Activated effector memory CD4-positive, alpha-beta T cell treated with anti-CD3 and anti-CD28 coated beads, Interleukin-2, amount 50 U/mL, for 16 hours (primary cell): Measurements from ENCODE around the gene BCAS2.
"Not testable (repeated sequence)": the region's sequence is repeated elsewhere in the genome, so short reads cannot be mapped to it uniquely, and the experiment has no call there.

Experiments used
- DNase-seq: peaks from one replicate; pipeline ENCODE4 v3.0.0-alpha.2; 2020

Gene BCAS2

DNA sequence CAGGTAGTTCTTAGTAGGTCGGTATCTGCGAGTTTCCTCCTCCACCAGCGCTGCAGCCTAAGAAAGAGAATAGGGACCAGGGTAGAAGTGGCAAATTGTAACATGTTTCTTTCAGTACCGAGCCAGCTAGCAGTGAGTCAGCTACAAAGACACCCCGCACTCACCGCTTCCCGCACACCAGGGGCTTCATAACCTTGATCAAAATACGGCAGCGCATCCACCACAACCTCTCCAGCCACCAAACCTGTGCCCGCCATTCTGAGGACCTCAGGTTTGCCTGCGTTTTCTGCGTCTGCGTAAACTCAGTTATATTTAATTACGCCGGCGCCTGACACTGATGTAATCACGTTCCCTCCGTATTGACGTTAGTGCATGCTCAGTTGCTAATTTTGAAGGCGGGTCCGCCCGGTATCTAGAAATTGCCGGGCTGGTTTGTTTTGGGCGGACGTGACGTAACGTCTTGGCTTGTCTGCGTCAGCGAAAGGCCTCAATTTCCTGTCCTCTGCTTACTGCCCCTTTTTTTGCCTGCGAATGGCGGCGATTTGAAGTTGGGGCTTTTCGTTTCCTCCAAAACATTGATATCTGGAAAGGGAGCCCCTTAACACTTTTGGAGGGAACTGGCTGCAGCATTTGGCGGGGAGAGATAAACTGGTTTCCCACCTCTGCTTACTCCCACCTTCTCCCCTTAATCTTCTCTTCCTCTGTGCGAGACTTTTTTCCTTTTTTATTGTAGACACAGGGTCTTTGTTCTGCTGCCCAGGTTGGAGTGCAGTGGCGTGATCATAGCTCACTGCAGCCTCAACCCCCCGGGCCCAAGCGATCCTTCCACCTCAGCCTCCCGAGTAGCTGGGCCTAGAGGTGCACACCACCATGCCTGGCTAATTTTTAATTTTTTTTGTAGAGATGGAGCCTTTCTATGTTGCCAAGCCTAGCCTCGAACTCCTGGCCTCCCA, at the start of gene BCAS2:
BCAS2 (minus strand) TSS at position 281 of the 953 bp plus-strand sequence; CDS start at position 257, 24 bp downstream.
- peak; percentile 98 for DNase-seq

DNA sequence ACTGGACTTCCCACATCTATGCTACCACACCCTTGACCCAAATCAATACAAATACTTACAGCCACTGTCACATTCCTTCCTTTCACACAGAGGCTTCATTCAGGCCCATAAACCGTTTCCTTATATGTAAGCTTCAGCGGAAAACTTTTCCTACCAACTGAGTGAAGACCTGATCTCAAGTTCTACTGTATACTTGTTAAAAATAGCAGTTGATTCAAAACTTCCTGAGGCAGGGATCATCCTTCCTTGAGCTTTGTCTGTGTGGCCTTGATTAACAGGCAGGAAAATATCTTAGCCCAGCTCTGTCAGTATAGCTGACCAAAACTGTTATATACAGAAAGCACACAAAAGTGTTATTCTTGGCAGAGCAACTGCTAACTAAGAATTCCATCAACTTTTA, 45.7 kb upstream of the BCAS2 start:
- no peak for DNase-seq

DNA sequence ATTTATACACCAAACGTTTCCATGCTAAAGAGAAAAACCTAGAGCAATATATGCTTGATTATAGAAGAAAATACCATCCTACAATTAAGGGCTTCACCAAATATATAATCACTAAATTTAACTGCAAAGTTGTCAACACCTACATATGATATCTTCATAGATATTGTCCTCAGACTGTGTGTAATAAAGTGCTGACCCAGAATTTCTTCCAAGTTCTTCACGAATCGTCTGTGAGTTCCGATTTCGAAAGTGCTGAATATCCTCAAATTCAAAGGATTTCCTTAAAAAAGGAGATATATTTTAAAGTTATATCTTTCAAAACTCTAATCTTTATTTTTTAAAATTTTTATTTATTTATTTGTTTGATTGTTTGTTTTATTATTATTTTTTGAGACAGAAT, 41.9 kb upstream of the BCAS2 start:
- no peak for DNase-seq

DNA sequence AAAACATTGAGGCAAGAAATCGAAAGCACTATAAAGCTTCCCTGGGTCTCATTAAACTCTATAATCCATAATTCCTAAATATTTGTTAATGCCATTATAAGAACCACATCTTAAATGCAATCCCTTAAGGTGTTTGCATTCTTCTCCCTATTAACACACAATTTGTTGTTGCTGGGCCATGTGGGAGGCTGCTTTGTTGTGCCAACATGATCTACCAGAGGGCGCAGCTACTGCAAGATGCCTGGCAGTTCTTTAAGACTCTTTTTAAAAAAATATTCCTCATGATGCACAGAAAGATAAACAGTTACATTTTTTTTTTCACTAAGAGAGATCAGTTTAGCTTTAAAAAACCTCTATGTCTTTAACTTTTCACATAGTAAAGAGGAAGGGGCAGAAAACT, 39.0 kb upstream of the BCAS2 start:
- no peak for DNase-seq

DNA sequence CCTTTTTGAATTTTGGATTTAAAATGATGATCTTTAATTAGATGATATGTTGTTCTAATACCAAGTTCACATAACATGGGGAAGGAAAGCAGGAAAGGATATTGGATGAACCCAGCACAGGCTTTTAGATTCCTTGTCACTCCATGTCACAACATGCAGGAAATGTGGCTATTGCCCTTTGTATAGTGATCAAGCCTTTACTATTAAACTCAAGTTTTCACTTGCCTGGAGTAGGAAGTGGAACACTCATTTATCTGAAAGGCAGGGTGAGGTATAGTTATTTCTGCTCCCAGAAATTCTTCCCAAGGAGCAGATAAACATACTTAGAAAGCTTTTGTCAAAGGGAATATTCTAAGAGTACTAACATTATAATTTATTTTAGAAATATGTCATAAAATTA, 37.2 kb upstream of the BCAS2 start:
- no peak for DNase-seq

DNA sequence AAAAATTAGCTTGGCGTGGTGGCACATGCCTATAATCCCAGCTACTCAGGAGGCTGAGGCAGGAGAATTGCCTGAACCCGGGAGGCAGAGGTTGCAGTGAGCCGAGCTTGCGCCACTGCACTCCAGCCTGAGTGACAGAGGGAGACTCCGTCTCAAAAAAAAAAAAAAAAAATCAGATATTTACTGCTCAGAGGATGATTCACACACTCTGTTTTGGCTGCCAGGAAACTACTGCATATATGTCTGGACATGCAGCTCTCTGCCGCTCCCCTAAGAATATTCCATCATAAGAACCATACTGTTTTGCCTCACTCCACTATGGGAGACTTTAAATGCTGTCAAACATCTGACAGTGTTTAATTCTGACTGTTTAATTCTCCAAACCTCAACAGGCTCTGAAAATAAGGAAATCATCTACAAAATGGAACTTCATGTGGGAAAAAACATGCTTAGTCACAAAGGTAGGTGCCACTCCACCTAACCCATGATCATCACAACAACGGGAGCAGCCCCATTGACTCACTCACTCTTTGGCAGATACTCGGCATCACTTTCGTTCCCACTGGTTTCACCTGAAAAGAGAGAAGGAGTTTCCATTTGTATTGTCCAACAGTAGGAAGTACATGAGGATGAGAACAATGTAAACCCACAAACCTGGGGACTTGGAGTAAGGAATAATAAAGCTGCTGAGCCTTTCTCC, 29.3 kb upstream of the BCAS2 start:
- DNase-seq: no peak

DNA sequence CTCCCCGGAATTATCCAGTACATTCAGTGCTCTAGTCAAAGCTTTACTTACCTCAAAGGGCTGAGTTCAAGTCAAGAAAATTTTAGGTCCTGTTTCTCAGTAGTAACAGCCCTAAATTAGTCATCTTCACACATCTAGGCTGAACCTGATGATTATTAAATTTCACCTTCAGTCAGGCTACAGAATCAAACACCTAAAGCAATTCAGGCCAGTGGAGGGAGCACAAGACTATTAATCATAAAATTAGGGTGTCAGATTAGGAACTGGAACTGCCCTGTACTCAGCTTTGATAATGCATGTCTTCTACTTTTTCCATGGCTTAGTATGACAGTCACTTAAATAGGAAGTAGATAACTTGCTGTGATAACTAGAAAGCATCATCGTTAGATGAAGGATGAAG, 28.4 kb upstream of the BCAS2 start:
- no peak for DNase-seq

DNA sequence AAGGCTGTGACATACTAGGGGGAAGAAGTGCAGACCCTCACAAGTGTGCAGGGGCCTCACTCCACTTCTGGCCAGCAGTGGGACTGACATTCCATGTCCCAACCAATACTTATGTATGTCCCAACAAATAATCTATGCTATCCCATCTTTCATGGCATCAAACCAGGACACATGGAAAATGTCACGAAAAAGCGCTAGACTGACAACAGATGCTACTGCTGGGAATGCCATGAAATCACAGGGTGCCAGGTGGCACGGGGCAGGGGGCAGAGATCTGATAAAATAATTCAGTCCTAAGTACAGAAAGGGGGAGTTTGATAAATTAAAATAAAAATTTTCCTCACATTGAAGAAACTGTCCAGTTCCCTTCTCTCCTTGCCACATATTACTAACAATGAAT, 27.6 kb upstream of the BCAS2 start:
- no peak for DNase-seq

DNA sequence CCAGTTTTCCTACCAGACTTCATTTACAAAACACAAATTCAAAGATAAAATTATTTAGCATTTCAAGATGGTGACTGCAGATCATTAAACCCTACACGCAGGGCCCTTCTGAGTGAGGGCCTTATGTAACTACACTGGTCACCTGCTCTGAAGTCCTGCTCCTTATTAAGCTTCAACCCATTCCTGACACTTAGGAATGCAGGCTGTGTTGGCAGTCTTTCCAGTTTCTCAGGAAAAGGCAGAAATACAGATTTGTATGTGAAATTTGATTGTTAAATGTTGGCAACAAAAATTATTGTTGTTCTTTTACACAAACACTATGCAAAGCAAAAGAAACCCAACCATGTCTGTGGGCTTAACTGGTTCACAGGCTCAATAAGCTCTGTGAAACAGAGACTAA, 25.8 kb upstream of the BCAS2 start:
- no peak for DNase-seq

DNA sequence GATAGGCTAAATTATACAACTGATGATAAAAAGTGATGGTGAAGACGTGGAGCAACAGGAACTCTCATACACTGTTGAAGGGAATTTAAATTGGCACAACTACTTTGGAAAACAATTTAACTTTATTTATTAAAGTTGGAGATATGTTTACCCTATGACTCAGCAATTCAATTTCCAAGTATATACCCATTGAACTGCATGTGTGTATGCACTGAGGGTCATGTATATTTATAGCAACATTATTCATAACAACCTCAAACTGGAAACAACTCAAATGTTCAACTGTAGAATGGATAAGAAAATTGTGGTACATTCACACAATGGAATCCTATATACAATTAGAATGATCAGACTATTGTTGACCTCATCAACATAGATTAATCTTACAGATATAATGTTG, 16.5 kb upstream of the BCAS2 start:
- no peak for DNase-seq

DNA sequence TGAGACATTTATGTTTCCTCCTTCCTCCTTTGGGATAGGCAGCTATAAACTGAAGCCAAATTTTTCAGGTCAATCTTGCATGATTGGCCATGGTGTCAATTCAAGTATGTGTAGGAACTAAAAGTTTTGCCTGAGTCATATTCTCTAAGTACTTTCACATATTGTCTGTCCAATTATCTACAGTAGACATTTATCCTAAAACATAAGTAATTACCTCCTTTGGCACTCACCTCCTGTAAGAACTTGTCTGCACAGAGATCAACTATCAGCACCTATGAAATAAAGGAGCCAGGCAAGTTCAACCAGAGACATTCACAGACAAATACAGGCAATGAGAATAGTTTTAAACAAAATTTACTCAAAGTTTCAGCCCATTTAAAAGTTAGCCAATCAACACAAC, 14.2 kb upstream of the BCAS2 start:
- no peak for DNase-seq

DNA sequence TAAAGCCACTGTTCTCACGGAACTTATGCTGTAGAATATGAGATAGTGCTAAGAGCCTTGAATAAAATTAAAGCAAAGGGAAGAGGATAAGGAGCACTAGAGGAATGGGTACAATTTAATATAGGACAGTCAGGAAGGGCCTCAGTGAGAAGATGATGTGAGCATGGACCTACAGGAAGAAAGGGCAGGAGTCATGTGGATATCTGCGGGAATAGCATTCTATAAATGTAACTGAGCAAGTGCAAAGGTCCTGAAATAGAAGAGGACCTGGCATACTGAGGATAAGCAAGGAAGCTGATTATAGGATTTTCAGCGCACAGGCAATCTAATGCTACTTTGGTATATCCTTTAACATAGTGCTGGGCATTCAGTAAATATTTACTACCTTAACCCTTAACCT, 12.6 kb upstream of the BCAS2 start:
- DNase-seq: no peak

DNA sequence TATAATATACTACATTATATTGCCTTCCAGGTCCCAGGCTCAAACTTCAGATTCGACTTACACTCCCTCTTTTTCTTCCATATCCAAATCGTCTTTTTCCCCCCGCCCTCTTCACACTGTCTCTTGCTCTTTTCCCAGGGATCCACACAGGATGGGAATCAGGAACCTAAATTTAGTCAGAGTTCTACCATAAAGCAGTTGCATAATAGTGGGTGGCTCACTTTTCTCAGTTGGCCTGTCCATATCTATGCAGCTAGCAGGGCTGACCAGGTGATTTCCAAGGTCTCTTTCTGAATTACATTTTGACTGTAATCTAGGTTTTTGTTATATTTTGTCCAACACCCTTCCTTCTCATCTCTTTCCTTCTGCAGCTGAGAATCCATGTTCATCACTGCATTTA, 7.7 kb upstream of the BCAS2 start:
- no peak for DNase-seq

DNA sequence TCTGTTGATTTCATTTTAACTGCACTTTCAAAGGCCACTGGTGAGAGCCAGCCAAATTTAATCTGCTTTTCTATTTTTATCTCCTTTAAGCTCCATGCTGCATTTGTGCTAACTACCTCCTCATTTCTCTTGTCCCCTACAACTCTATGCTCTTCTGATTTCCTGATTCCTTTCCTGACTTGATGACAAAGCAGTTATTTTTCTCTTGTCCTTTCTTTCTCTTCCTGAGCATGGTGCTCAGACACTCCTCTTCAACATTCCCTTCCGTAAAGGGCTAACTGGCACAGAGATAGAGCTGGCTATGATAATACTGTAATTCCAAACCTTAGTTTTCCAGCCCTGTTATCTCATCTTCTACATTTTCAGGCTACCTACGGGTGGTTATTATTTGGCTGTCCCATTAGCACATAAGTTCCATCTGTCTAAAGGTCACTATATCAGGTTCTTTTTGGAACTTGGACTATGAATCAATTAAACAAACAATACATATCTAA, 6.8 kb upstream of the BCAS2 start:
- DNase-seq: no peak

DNA sequence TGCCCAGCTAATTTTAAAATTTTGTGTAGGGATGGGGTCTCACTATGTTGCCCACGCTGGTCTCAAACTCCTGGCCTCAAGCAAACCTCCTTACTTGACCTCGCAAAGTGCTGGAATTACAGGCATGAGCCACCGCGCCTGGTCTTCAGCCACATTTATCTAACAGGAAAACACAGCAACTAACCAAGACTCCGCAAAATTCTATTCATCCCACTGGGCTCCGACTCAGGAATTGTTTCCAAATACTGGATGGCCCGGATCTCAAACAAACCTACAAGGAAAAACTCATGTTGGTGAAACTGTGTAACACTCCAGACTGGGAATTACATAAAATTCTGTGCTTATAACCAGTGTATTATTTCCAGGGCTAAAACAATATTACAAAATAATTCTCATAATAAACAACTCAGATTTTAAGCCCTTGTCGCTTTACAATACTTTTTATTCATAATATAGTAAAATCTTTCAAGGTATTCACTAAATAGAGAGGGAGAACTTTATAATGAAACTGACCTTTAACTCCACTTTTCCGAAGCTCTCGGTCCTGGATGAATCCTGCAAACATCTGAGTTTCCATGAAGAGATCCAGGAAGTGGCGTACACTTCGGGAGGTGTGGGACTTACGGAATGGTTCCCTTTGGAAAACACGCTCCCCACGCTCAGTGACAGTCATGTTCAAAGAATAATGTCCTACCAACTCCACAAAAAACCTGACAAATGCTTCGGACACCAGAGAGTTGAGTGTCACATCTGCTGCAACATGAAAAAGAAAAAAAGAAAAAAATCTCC, 6.0 kb upstream of the BCAS2 start:
- no peak for DNase-seq

DNA sequence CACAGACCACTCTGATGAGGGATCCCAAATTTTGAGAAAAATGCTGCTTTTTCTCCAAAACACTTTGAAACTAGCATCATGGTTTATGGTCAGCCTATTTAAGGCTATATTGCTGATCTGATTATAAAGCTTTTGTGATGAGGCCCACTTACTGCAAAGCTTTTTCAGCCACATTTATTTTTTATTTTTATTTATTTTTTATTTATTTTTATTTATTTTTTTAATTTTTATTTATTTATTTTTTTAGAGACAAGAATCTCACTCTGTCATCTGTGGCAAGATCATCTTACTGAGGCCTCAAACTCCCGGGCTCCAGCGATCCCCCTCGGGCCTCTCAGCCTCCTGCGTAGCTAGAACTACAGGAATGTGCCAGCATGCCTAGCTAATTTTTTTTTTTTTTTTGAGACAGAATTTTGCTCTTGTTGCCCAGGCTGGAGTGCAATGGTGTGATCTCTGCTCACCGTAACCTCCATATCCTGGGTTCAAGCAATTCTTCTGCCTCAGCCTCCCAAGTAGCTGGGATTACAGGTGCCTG, 5.2 kb upstream of the BCAS2 start:
- no peak for DNase-seq

DNA sequence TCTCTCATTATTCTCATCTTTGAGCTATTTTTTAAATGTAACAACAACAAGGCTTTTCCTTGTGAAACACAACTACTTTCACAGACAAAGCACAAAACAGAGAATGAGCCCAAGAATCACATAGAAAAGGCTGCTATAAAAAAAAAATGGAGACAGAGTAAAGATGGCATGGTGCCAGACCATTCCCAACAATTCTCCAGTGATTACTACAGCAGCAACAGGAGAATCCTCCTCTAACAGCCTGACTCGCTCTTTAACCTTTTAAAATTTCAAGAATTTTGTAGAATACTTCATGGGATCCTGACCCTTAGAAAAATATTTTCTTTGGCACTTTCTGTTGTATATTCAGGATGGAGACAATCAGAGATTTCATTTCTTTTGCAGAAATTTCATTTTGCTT, 3.8 kb upstream of the BCAS2 start:
- no peak for DNase-seq

DNA sequence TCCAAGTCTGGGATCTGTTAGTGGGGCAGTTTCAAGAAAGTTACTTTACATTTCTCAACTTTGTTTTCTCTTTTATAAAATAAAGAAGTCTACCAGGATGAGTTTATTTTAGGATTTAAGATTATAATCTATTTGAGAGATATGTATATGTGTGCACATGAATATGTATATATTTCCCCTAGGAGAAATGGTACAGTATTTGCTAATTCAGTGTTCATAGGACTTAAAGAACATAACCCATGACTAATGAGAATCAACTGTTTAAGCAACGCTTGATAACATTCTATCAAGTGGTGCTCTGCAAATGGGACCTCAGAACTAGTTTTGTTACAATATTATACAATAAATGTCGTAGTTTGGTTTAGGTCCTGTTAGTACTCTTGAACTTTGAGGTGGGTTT, 7.0 kb downstream of the BCAS2 start:
- no peak for DNase-seq

DNA sequence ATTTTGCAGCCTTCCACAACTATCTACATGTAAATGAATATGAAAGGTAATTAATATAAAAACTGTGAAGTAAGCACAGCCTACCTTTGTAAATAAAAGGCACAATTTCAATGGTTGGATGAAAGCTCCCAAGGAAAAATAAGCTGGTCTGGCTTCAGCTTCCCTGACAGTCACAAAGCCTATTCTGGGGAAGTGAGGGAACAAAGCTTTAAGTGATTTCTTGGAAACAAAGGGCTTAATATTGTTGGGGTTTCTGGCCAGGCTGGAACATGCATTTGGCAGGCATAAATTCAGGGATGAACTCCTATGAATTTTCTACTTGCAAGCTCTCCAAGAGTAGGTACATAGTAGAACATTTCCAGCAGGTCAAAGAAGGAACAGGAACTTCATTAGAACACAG, 17.3 kb downstream of the BCAS2 start:
- DNase-seq: no peak

DNA sequence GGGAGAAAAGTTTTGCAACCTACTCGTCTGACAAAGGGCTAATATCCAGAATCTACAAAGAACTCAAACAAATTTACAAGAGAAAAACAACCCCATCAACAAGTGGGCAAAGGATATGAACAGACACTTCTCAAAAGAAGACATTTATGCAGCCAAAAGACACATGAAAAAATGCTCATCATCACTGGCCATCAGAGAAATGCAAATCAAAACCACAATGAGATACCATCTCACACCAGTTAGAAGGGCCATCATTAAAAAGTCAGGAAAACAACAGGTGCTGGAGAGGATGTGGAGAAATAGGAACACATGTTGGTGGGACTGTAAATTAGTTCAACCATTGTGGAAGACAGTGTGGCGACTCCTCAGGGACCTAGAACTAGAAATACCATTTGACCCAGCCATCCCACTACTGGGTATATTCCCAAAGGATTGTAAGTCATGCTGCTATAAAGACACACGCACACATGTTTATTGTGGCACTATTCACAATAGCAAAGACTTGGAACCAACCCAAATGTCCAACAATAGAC, 18.4 kb downstream of the BCAS2 start:
- not testable (repeated sequence) for DNase-seq

DNA sequence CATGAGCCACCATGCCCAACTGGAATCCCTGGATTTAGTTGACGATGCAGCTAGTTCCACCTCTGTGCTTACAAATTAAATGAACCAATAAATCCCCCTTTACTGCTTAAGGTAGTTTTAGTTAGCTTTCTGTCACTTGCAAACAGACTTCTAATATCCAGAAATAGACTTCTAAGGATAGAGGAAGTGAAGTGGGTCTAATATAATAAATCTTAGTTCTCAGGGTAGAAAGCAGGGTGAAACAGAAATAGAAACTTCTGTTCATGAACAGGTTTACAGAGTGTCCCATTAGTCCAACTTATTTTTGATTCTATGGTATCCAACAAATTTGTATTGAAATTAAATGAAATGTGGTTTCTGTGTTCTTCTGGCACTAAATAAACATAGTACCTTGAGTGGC, 20.1 kb downstream of the BCAS2 start:
- no peak for DNase-seq

DNA sequence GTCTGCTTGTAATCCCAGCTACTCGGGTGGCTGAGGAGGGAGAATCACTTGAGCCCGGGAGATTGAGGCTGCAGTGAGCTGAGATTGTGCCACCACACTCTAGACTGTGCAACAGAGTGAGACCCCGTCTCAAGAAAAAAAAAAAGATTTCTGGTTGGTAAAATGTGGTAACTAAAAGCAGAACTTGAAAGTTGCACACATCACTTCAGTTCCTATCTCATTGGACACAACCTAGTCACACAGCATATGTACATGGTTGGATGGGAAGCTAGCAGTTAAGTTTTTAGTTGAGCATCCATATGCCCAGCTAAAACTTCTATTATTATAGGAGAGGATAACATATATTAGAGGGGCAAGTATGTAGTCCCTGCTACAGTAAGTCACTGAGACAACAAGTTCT, 22.1 kb downstream of the BCAS2 start:
- no peak for DNase-seq

DNA sequence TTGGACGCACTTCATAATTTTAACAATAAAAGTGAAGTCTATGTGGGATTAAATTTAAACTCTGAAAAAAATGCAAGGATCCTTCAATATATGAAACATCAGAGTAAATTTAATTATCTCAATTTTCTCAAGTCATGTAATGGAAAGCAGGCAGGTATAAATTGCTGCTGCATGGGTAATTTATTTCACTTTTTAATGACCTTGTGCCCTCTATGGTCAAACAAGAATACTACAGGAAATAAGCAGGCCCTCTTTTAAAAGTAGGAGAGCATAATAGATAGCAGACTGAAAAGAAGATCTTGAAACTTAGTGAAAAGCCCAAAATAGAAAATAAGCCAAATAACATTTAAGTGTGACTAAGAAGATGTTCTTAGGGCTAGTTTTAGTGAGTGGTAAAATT, 22.9 kb downstream of the BCAS2 start:
- no peak for DNase-seq
